Panc1 (cell line): ENCODE results near the gene TMEM163.

ENCODE experiments used
- POLR2AphosphoS5 ChIP-seq: IDR thresholded peaks from 2 replicates; pipeline ENCODE4 v1.6.1; 2012; ENCODE audit warnings: mild to moderate bottlenecking, low read depth, low read length, moderate library complexity
- REST ChIP-seq, 2 experiments: IDR thresholded peaks; 2 replicates each; pipeline ENCODE4 v1.6.1; 2011 to 2012; ENCODE audit warnings: low read depth in 2 of 2, control low read depth in 1 of 2, low read length in 1 of 2, mild to moderate bottlenecking in 1 of 2, moderate library complexity in 1 of 2; ENCODE audit not compliant: insufficient read depth in 1 of 2
- SIN3A ChIP-seq: IDR thresholded peaks from 2 replicates; pipeline ENCODE4 v1.6.1; 2012; ENCODE audit warnings: low read depth, mild to moderate bottlenecking, low read length, moderate library complexity, borderline replicate concordance; ENCODE audit not compliant: insufficient read depth
- TCF7L2 ChIP-seq: IDR thresholded peaks from 2 replicates; pipeline ENCODE4 v1.6.1; 2011; ENCODE audit warnings: mild to moderate bottlenecking, low read depth, low read length, inconsistent platforms
- TF ChIP-seq, protein P1 (sequence below): fragments of 450-650 bp; IDR thresholded peaks from 2 replicates; pipeline ENCODE4 v1.5.1; 2017; ENCODE audit warnings: mild to moderate bottlenecking

DNA sequence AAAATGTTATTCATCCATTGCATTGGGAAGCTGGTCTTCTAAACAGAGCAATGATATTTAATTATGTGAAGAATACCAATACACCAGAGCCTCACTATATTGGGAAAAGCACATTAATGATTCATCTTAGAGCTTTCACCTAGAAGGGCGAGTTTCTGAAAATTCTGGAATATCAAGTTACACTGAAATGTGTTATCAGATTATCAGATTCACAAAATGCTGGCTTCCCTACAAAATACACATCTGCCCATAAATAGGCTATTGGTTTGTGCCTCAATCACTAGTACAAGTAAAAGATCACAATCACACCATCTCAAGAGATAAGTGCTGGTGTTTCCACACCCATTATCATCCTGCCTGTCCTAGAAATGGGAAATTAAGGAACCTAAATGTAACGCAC is 200.7 kb downstream of the TMEM163 start:
- TF ChIP-seq, protein P1, sequence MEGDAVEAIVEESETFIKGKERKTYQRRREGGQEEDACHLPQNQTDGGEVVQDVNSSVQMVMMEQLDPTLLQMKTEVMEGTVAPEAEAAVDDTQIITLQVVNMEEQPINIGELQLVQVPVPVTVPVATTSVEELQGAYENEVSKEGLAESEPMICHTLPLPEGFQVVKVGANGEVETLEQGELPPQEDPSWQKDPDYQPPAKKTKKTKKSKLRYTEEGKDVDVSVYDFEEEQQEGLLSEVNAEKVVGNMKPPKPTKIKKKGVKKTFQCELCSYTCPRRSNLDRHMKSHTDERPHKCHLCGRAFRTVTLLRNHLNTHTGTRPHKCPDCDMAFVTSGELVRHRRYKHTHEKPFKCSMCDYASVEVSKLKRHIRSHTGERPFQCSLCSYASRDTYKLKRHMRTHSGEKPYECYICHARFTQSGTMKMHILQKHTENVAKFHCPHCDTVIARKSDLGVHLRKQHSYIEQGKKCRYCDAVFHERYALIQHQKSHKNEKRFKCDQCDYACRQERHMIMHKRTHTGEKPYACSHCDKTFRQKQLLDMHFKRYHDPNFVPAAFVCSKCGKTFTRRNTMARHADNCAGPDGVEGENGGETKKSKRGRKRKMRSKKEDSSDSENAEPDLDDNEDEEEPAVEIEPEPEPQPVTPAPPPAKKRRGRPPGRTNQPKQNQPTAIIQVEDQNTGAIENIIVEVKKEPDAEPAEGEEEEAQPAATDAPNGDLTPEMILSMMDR, result no peak
- TF ChIP-seq TCF7L2 (no peak), REST (IDR thresholded peaks at IDR 0.05; ENCODE audit: insufficient read depth in 1 of 2, low read depth in 2 of 2, low read length in 1 of 2) (no peak), POLR2AphosphoS5 (no peak), SIN3A (no peak)
